Spleen (tissue), 7 donors: ENCODE measurements around the gene ABCC8.

Experiments used
- CTCF ChIP-seq, 11 experiments: fragments of 200-600 bp in 7 of 11; fragments of 450-650 bp in 4 of 11; sonication (generic) in 4 of 11; IDR thresholded peaks in 8 of 11; conservative IDR thresholded peaks in 3 of 11; 1 replicate in 7 of 11; 2 replicates in 4 of 11; pipeline versions ENCODE4 v1.4.0 to v1.8.0; 2016 to 2021; ENCODE audit warnings: antibody characterized with exemption in 11 of 11, inconsistent platforms in 4 of 11, mild to moderate bottlenecking in 1 of 11
- POLR2A ChIP-seq, 3 donors: fragments of 450-650 bp; IDR thresholded peaks; one replicate each; pipeline ENCODE4 v1.5.1; 2017; ENCODE audit warnings: antibody characterized with exemption in 3 of 3, mild to moderate bottlenecking in 1 of 3
- POLR2AphosphoS5 ChIP-seq, 3 donors: sonication (generic); formaldehyde crosslinking; IDR thresholded peaks; one replicate each; pipeline ENCODE4 v1.5.1; 2017; ENCODE audit warnings: antibody characterized with exemption in 3 of 3
- donor health status: DM: no; HTN: no; CAD: no; lungs with moderate emphysema.
- donor health status: DM: no; HTN: no; CAD: no.
- donor health status: DM: no; HTN: no; CAD: no.

GRCh38 chr11:17383461-17383860 lies 93.2 kb downstream of the ABCC8 start:
- TF ChIP-seq CTCF (IDR thresholded peaks at IDR 0.05 in 8 of 11, conservative IDR thresholded peaks at IDR 0.05 in 3 of 11) (no peak), POLR2A (IDR thresholded peaks at IDR 0.05) (no peak), POLR2AphosphoS5 (IDR thresholded peaks at IDR 0.05) (no peak)
